GM10266 (cell line): ENCODE results near the gene MRFAP1.

Experiments used
- DNase-seq: peaks from one replicate; pipeline ENCODE4 v3.0.0; 2012; ENCODE audit errors: extremely low spot score
- TF ChIP-seq, protein P1 (sequence below): IDR thresholded peaks from 2 replicates; pipeline ENCODE4 v1.5.1; 2012; ENCODE audit warnings: mild to moderate bottlenecking, low read depth; ENCODE audit not compliant: control insufficient read depth, insufficient read depth; ENCODE audit errors: missing control alignments

The MRFAP1 gene

GRCh38 chr4:6684656-6685055 is 44.2 kb downstream of the MRFAP1 start:
- TF ChIP-seq, protein P1, sequence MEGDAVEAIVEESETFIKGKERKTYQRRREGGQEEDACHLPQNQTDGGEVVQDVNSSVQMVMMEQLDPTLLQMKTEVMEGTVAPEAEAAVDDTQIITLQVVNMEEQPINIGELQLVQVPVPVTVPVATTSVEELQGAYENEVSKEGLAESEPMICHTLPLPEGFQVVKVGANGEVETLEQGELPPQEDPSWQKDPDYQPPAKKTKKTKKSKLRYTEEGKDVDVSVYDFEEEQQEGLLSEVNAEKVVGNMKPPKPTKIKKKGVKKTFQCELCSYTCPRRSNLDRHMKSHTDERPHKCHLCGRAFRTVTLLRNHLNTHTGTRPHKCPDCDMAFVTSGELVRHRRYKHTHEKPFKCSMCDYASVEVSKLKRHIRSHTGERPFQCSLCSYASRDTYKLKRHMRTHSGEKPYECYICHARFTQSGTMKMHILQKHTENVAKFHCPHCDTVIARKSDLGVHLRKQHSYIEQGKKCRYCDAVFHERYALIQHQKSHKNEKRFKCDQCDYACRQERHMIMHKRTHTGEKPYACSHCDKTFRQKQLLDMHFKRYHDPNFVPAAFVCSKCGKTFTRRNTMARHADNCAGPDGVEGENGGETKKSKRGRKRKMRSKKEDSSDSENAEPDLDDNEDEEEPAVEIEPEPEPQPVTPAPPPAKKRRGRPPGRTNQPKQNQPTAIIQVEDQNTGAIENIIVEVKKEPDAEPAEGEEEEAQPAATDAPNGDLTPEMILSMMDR, result no peak
- no peak for DNase-seq

DNA sequence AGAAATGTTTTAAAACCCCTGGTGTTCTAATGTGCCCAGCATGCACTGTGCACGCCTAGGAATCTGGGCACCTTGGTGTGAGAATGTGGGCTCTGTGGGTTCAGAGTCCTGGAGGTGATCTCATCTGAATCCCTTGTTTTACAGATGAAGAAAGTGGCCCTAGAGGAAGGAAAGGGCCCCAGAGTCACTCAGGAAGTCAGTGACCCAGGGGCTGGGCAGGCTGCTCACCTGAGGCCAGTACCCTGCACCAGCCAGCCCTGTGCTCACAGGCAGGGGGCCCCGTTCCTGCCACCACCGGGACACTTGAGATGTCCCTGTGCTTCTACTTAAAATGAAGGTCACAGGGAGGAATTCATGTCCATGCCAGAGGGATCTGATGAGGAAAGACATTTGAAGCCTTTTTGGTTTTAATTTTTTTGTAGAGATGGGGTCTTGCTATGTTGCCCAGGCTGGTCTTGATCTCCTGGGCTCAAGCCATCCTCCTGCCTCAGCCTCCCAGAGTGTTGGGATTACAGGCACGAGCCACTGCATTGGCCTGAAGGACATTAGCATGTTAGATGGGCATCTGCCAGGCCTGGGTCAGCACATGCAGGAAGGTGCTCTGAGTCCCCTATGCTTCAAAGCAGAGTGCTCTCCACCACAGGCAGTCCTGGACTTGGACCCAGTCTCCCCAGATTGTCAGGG is 45.8 kb downstream of the MRFAP1 start:
- TF ChIP-seq, protein P1, result no peak
- DNase-seq, result no peak

DNA sequence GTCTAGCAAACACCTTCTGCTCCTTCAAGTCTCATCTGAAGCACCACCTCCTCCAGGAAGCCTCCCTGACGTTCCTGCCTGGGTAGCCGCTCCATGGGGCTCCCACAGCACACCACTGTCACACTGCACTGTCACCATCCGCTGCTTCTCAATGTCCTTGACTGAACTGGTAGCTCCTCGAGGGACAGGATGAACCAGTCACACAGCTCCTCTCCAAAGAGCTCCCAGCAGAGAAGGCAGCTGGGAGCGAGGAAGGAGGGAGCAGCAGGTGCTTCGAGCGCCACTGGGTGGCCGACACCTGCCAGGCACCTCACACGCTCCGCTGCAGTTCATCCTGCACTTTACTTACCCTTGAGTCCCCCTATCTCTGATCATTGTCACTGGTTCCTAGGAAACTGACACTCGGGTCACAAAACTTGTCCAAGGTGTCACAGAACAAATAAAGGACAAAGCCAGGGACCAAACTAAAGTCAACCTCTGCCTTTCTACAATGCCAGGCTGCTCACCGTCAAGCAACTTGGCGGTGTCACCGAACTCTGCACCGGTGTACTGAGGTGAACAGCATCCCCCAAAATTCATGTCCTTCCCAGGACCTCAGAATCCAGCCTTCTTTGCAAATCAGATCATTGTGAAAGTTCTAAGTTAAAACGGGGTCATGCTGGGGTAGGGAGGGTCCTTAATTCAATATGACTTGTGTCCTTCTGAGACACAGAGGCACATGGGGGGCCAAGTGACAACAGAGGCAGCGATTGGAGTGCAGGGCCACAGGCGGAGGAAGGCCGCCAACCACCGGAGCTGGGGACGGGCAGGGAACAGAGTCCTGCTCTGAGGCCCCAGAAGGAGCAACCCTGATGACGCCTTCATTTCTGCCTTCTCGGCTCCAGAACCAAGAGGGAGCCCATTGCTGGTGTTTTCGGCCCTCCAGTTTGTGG is 47.7 kb downstream of the MRFAP1 start:
- TF ChIP-seq, protein P1, result no peak
- DNase-seq, result no peak

GRCh38 chr4:6688879-6689505 is 48.5 kb downstream of the MRFAP1 start:
- TF ChIP-seq, protein P1, result peak; percentile 24
- peak; percentile 83 for DNase-seq

DNA sequence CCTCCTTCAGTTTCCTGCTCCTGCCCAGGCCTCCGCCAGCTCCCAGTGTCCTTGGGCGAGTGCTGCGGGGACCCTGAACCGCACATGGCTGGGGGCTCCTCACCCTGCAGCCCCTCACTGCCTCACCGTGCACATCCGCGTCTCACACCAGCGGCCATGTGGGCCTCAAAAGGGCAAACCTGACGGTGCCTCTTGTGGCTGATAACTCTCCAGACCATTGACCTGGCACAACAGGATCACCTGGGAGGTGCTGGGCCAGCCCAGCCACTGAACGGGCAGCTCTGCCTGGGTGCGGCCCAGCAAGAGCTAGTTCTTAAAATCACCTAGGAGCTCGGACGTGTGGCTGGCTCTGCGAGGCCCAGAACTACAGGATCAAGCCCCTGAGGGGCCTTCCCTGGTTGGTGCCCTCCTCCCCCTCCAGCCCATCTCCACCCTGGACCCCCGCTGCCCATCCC is 49.0 kb downstream of the MRFAP1 start:
- TF ChIP-seq, protein P1, result no peak
- no peak for DNase-seq
